ENCODE results near the gene ZNF22. TPM values are rescaled to one million over a fixed set of nuclear protein-coding genes. Genes with fewer than 3 reads are reported as not detected.

Gene ZNF22
- total and polyA plus RNA-seq, 2 of the 8 experiments (the other 6 are each of a cell fraction or from before 2014, with no cell fraction given): 18.2 to 45.2 TPM

- Histone ChIP-seq H4K20me1 (replicated peaks in 1 of 2; ENCODE audit: control insufficient read depth in 1 of 2, insufficient read depth in 2 of 2, low read length in 2 of 2) (no peaks in the 10 kb centered on the region), H3K9me3 (ENCODE audit: insufficient read depth in 2 of 2, low read depth in 1 of 2, low read length in 1 of 2) (no peaks in the 10 kb centered on the region), H2AK5ac (ENCODE audit: low read depth, low read length) (no peak within 1 kb of the TSS), H3K79me1 (ENCODE audit: low read depth, low read length) (no peaks in the 10 kb centered on the region), H3K23ac (ENCODE audit: insufficient read length) (no peak within 1 kb of the TSS), H3K4me3 (ENCODE audit: extremely low read depth in 1 of 4, insufficient read depth in 2 of 4, low read depth in 3 of 4, low read length in 4 of 4) (peak within 1 kb of the TSS; percentile 71 to 87 (median 76)), H3K4me1 (replicated peaks in 1 of 4; ENCODE audit: control insufficient read depth in 3 of 4, insufficient read depth in 4 of 4, low read length in 3 of 4) (peaks cover 15 to 32% (median 23%) of the 10 kb centered on the region in 4 experiments), H4K91ac (replicated peaks; ENCODE audit: insufficient read length, low read length) (peak within 1 kb of the TSS; percentile 33), H3K27me3 (replicated peaks in 1 of 4; ENCODE audit: control insufficient read depth in 3 of 4, extremely low read depth in 1 of 4, insufficient read depth in 3 of 4, low read length in 3 of 4) (peaks cover 0 to 7% (median 3%) of the 10 kb centered on the region in 4 experiments; a peak in 4 of 7 replicates), H3K9ac (replicated peaks in 1 of 4; ENCODE audit: extremely low read depth in 1 of 4, low read depth in 3 of 4, low read length in 3 of 4) (peak within 1 kb of the TSS; percentile 67 to 87 (median 78)), H2AFZ (ENCODE audit: low read length) (no peak within 1 kb of the TSS; the same call in 1 of the 2 replicates), H4K5ac (ENCODE audit: insufficient read length, low read depth, low read length) (peak within 1 kb of the TSS; percentile 64), H3K4me2 (ENCODE audit: insufficient read depth in 1 of 2, low read depth in 2 of 2, low read length in 2 of 2) (peak within 1 kb of the TSS; percentile 90 to 97), H3K56ac (replicated peaks; ENCODE audit: insufficient read length, low read depth, low read length) (no peak within 1 kb of the TSS), H3K23me2 (ENCODE audit: low read depth, low read length) (peaks cover 8% of the 10 kb centered on the region), H3K18ac (ENCODE audit: extremely low read depth, low read length) (peak within 1 kb of the TSS; percentile 44), H3K36me3 (ENCODE audit: control insufficient read depth in 2 of 4, insufficient read depth in 4 of 4, low read length in 3 of 4) (no peaks in the 10 kb centered on the region), H2BK120ac (replicated peaks; ENCODE audit: low read depth, low read length) (no peak within 1 kb of the TSS), H2BK15ac (ENCODE audit: low read length) (0 out of 2 replicates have a peak within 1 kb of the TSS, but pooled peaks have one; percentile 94), H3K27ac (ENCODE audit: low read depth, low read length) (peak within 1 kb of the TSS; percentile 25; the same call in 1 of the 2 replicates), H2BK5ac (ENCODE audit: low read depth, low read length) (peak within 1 kb of the TSS; percentile 80; the same call in 1 of the 2 replicates), H2BK20ac (ENCODE audit: low read length) (no peak within 1 kb of the TSS), H3K4ac (replicated peaks; ENCODE audit: insufficient read length, low read depth, low read length) (no peak within 1 kb of the TSS), H3K14ac (ENCODE audit: insufficient read length) (no peak within 1 kb of the TSS), H4K8ac (ENCODE audit: extremely low read depth, insufficient read depth, low read length) (peak within 1 kb of the TSS; percentile 93; the same call in 1 of the 2 replicates), H2BK12ac (ENCODE audit: low read depth, low read length) (no peak within 1 kb of the TSS; the same call in 1 of the 2 replicates), H3K79me2 (ENCODE audit: control insufficient read depth in 1 of 2, insufficient read depth in 2 of 2, low read length in 2 of 2) (no peaks in the 10 kb centered on the region; a peak in 1 of 4 replicates)
- POLR2A ChIA-PET (ENCODE audit: partially characterized antibody): interaction anchor here (0.7 to 1.8 kb wide), 4 partner anchors 13 to 30 kb away, joined by 3 to 5 read pairs (median 4); partner anchors contain the start of gene DEPP1
- FAIRE-seq (no peak), DNase-seq (ENCODE audit: low read depth in 1 of 2, low spot score in 2 of 2) (peak in 1 of 2 experiments; percentile 92)
- 5% methylated on average over 28 of the region's 74 CpGs; no CpG with 5 or more reads in 1 of the 2 experiments for WGBS, 2 experiments (ENCODE audit: extremely low coverage in 1 of 2, insufficient coverage in 1 of 2, insufficient read length in 1 of 2, insufficient replicate concordance in 2 of 2, low coverage in 1 of 2, low lambda C conversion rate in 2 of 2, missing lambda C conversion rate in 1 of 2)
- CTCF ChIA-PET (ENCODE audit: partially characterized antibody): interaction anchor here (0.6 to 1.3 kb wide), 6 partner anchors 12 to 80 kb away, joined by 3 to 6 read pairs (median 4); partner anchors contain the start of gene DEPP1
- no peak for TF ChIP-seq EGR1 (IDR thresholded peaks at IDR 0.05; ENCODE audit: borderline replicate concordance, low read depth, low read length)
- no peak for TF ChIP-seq RXRA (IDR thresholded peaks at IDR 0.05; ENCODE audit: insufficient read depth, low read depth, low read length)
- TF ChIP-seq ATF3 (IDR thresholded peaks at IDR 0.05; ENCODE audit: insufficient read depth, low read depth, low read length): no peak
- TF ChIP-seq GTF2F1 (IDR thresholded peaks at IDR 0.05; ENCODE audit: borderline replicate concordance, low read depth, low read length): no peak
- TF ChIP-seq POLR2A (IDR thresholded peaks at IDR 0.05; ENCODE audit: control extremely low read depth in 1 of 2, low read depth in 2 of 2, low read length in 2 of 2): peak in 1 of 2 experiments; percentile 75; a peak in 2 of 3 replicates
- TF ChIP-seq ZNF274 (IDR thresholded peaks at IDR 0.05; ENCODE audit: borderline replicate concordance, extremely low read depth, low read length): no peak
- TF ChIP-seq YY1 (IDR thresholded peaks at IDR 0.05; ENCODE audit: low read depth, low read length): no peak
- peak; percentile 66; the same call in 1 of the 2 replicates for TF ChIP-seq TAF1 (IDR thresholded peaks at IDR 0.05; ENCODE audit: low read depth, low read length)
Measured at GRCh38 chr10:44959247-44960087, 41.3 kb upstream of the ZNF22 start, which contains the start of gene RASSF4. Gene RASSF4 (plus strand): TSS chr10:44959802. CDS start chr10:44970203, 10,401 bp downstream.
